Activated B cell treated with CpG ODN at 0.5 μM for 24 hours (primary cell): ENCODE results near the gene RASSF9. TPM values are rescaled to one million over a fixed set of nuclear protein-coding genes. Genes with fewer than 3 reads are reported as not detected.

Source experiments
- ATAC-seq: fragments of 200-7000 bp; cut with Tn5 transposase; one replicate; pipeline ENCODE4 v1.10.0; 2021; ENCODE audit warnings: low read depth, mild to moderate bottlenecking, moderate library complexity
- CTCF ChIA-PET: fragments of 350-600 bp; sonication (Branson Sonifier 250); formaldehyde crosslinking; loops from one replicate; lab custom pipeline; 2021; ENCODE audit warnings: antibody characterized with exemption; lab: Charles Lee
- POLR2A ChIA-PET: fragments of 350-600 bp; sonication (Branson Sonifier 250); formaldehyde crosslinking; loops from one replicate; lab custom pipeline; 2021; ENCODE audit warnings: antibody characterized with exemption; lab: Charles Lee
- DNase-seq: peaks from one replicate; pipeline ENCODE4 v3.0.0; 2022
- H3K27ac Mint-ChIP-seq: one replicate; pipeline ENCODE4 v1.8.0; 2020; ENCODE audit warnings: mixed read lengths
- H3K27me3 Mint-ChIP-seq: one replicate; pipeline ENCODE4 v1.8.0; 2021; ENCODE audit warnings: mixed read lengths
- H3K36me3 Mint-ChIP-seq: one replicate; pipeline ENCODE4 v1.8.0; 2021; ENCODE audit warnings: low read depth, mixed read lengths
- H3K4me1 Mint-ChIP-seq: one replicate; pipeline ENCODE4 v1.8.0; 2021; ENCODE audit warnings: mixed read lengths
- H3K4me3 Mint-ChIP-seq: one replicate; pipeline ENCODE4 v1.8.0; 2020; ENCODE audit warnings: mild to moderate bottlenecking, mixed read lengths
- H3K9me3 Mint-ChIP-seq: one replicate; pipeline ENCODE4 v1.8.0; 2020; ENCODE audit warnings: mixed read lengths
- intact Hi-C: fragments of 100-400 bp; cut with micrococcal nuclease; formaldehyde crosslinking; loops from one replicate; pipeline ENCODE4 v1.15.1; 2024
- total RNA-seq: library from RNA; stranded (reverse); gene quantifications from 2 replicates; pipeline ENCODE4 v1.2.3, GENCODE V29; 2022
- TF ChIP-seq, protein P1 (sequence below): fragments of 200-600 bp; IDR thresholded peaks from one replicate; pipeline ENCODE4 v1.8.0; 2022; ENCODE audit warnings: antibody characterized with exemption, mild to moderate bottlenecking

Gene RASSF9
- not detected in 2 replicates for total RNA-seq

DNA sequence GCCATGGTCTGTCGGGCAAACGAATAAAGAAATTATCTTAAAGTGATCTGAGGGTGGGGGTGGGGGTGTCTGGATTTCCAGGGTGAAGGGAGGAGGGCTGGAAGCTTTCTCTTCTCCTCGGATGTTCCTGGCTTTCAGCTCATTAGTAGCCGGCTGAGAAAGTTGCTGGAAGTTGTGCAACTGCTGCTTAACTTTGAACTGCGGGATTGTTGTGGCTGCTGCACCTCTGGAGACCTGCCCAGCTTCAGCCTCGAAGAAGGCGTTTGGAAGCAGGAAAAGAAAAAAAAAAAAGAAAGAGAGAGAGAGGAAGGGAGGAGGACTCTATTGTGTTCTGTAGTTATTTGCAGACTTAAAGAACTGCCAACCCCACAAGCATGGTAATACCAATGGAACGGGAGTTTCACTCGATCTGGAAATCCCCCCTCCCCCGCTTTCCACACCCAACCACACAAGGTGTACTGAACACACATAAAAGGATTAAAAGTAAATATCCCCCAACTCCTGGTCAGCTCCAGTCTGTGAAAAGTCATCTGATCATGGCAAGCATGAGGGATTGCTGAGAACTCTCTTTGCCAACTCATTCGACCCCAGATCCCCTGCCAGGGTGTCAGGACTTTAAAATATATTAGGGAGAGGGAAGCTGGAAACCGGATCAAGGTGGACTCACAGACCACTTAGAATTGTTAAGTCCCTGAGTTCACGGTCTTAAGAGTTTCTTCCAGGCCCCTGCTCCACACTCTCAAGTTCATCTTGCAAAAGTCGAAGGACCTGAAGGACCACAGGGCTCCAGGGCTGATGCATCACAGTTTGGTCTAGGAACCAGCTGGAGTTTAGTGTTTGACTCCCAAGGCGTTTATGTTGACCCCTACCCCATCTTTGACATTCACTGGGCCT, at the start of gene RASSF9:
RASSF9 (minus strand) TSS at position 213 of the 894 bp plus-strand sequence; CDS start at position 5, 208 bp downstream.
- Mint-ChIP-seq H3K27ac (no peak within 1 kb of the TSS), H3K27me3 (no peaks in the 10 kb centered on the region), H3K36me3 (no peaks in the 10 kb centered on the region), H3K4me1 (no peaks in the 10 kb centered on the region), H3K4me3 (no peak within 1 kb of the TSS), H3K9me3 (no peaks in the 10 kb centered on the region)
- TF ChIP-seq, protein P1, sequence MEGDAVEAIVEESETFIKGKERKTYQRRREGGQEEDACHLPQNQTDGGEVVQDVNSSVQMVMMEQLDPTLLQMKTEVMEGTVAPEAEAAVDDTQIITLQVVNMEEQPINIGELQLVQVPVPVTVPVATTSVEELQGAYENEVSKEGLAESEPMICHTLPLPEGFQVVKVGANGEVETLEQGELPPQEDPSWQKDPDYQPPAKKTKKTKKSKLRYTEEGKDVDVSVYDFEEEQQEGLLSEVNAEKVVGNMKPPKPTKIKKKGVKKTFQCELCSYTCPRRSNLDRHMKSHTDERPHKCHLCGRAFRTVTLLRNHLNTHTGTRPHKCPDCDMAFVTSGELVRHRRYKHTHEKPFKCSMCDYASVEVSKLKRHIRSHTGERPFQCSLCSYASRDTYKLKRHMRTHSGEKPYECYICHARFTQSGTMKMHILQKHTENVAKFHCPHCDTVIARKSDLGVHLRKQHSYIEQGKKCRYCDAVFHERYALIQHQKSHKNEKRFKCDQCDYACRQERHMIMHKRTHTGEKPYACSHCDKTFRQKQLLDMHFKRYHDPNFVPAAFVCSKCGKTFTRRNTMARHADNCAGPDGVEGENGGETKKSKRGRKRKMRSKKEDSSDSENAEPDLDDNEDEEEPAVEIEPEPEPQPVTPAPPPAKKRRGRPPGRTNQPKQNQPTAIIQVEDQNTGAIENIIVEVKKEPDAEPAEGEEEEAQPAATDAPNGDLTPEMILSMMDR: no peak
- ChIA-PET POLR2A (no interaction called here), CTCF (interaction anchor here (1.0 kb wide), 1 partner anchor 17 kb away, joined by 6 read pairs; no protein-coding TSS in a partner anchor)
- intact Hi-C loops: no loop called here
- no peak for DNase-seq
- ATAC-seq: no peak

DNA sequence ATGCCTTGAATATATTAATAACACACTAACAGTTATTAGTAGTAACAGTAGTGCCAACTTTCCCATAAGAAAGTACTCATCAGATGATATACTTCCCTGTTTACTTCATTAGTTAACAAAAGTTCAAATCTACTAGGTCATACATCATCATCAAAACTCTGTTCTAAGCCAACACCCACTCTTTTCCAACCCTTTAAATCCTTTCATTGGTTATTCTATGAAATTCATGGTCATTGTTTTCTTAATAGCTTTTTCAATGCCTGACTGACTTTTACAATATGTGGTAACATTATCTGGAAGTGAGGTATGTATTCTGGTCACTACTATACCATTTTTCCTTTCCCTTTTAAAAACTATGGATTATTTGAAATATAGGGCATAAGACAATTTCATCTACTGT, 47.6 kb upstream of the RASSF9 start:
- no peak for ATAC-seq
- H3K27me3 Mint-ChIP-seq: no peaks in the 10 kb centered on the region
- ChIA-PET POLR2A (no interaction called here), CTCF (no interaction called here)
- H3K4me3 Mint-ChIP-seq: no peak overlapping the region
- no peak overlapping the region for H3K27ac Mint-ChIP-seq
- no peaks in the 10 kb centered on the region for H3K4me1 Mint-ChIP-seq
- no peaks in the 10 kb centered on the region for H3K9me3 Mint-ChIP-seq
- no peaks in the 10 kb centered on the region for H3K36me3 Mint-ChIP-seq
- TF ChIP-seq, protein P1: no peak
- no peak for DNase-seq
- intact Hi-C loops: no loop called here

DNA sequence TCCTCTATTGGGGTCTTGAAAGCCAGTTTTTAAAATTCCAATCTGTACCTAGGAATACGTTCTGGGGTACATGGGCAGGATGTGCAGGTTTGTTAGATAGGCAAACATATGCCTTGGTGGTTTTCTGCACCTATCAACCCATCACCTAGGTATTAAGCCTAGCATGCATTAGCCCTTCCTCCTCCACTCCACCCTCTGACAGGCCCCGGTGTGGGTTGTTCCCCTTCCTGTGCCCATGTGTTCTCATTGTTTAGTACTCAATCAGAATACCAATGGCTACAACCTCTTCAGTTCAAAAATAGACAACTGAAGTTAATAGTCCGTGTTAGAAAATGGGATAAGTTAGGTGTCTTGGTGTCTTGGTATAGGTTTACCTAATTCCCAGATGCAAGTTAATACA, 41.2 kb upstream of the RASSF9 start:
- CTCF ChIA-PET: interaction anchor here (1.1 kb wide), 1 partner anchor 10 kb away, joined by 3 read pairs; no protein-coding TSS in a partner anchor
- no peaks in the 10 kb centered on the region for H3K4me1 Mint-ChIP-seq
- intact Hi-C loops: no loop called here
- ATAC-seq (no peak), DNase-seq (no peak)
- H3K4me3 Mint-ChIP-seq: no peak overlapping the region
- H3K27ac Mint-ChIP-seq: no peak overlapping the region
- H3K27me3 Mint-ChIP-seq: no peaks in the 10 kb centered on the region
- TF ChIP-seq, protein P1: no peak
- H3K9me3 Mint-ChIP-seq: no peaks in the 10 kb centered on the region
- no peaks in the 10 kb centered on the region for H3K36me3 Mint-ChIP-seq
- POLR2A ChIA-PET: no interaction called here

DNA sequence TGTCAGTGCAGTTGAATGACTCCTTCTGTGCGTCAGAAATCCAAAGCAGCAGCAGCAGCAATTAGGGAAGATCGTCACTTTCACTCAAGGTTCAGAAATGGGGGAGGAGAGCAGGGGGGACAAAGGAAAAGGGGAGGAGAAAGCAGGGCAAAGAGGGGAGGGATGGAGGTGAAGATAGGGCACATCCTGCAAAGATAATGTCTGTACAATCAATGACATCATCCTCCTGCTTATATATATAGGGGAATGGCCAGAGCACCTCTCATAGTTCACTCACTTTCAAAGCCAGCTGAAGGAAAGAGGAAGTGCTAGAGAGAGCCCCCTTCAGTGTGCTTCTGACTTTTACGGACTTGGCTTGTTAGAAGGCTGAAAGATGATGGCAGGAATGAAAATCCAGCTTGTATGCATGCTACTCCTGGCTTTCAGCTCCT, 37.8 kb upstream of the RASSF9 start, which contains the start of gene NTS:
NTS (plus strand) TSS at position 265 of the 431 bp plus-strand sequence; CDS start at position 374, 109 bp downstream.
- no peak for ATAC-seq
- no peaks in the 10 kb centered on the region for H3K9me3 Mint-ChIP-seq
- H3K27me3 Mint-ChIP-seq: no peaks in the 10 kb centered on the region
- H3K36me3 Mint-ChIP-seq: no peaks in the 10 kb centered on the region
- DNase-seq: no peak
- no peaks in the 10 kb centered on the region for H3K4me1 Mint-ChIP-seq
- no peak within 1 kb of the TSS for H3K27ac Mint-ChIP-seq
- POLR2A ChIA-PET: no interaction called here
- TF ChIP-seq, protein P1: no peak
- CTCF ChIA-PET: no interaction called here
- intact Hi-C loops: loop anchor here (5.0 kb wide), 1 partner anchor 297 kb away; no protein-coding TSS in a partner anchor
- no peak within 1 kb of the TSS for H3K4me3 Mint-ChIP-seq

DNA sequence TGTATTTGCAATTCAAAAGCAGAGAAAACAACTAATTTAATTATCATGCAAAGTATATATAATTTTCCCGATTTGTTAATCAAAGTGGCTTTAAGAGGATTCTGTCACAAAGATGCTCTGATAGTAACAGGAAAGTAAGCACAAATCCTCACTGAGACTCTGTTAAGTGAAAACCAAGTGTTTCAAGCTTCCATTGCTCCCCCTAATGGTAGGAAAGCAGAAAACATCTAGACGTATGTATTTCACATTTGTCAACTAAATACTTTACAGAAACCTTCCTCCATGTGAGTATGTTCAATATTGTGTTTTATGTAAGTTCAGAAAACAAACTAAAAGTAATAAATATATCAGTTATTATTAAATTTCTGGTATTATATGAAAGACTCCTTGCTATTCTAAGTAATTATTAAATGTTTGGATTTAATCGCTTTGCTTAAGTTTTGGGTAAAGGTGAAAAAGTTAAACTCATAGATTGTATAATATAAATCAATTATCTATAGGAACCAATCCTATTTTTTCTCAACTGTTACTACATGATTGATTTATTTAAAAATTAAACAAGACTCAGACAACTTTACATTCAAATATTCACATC, 36.4 kb upstream of the RASSF9 start:
- Mint-ChIP-seq H3K4me3 (no peak overlapping the region), H3K4me1 (no peaks in the 10 kb centered on the region), H3K36me3 (no peaks in the 10 kb centered on the region), H3K27ac (no peak overlapping the region), H3K27me3 (no peaks in the 10 kb centered on the region), H3K9me3 (no peaks in the 10 kb centered on the region)
- TF ChIP-seq, protein P1: peak; percentile 42
- ChIA-PET POLR2A (no interaction called here), CTCF (interaction anchor here (1.4 kb wide), 1 partner anchor 447 kb away, joined by 3 read pairs; no protein-coding TSS in a partner anchor)
- intact Hi-C loops: loop anchor here (2.0 to 5.0 kb wide), 4 partner anchors 295 to 998 kb away; no protein-coding TSS in a partner anchor
- DNase-seq (no peak), ATAC-seq (peak; percentile 34)
